ENCODE results near the gene WDR91. TPM values are rescaled to one million over a fixed set of nuclear protein-coding genes. Genes with fewer than 3 reads are reported as not detected.

The WDR91 gene
- total RNA-seq, 1 experiment from 2014 or later: 10.1 TPM

GRCh38 chr7:135189221-135189662, 22.1 kb downstream of the WDR91 start:
- no peaks in the 10 kb centered on the region for H4K20me1 ChIP-seq (ENCODE audit: insufficient read depth)
- ATAC-seq (no peak), DNase-seq (ENCODE audit: low read depth, low spot score) (no peak)
- RAD21 ChIA-PET (ENCODE audit: low non-redundant PET in 1 of 2, low total read pairs in 2 of 2, uncharacterized antibody in 2 of 2, unreplicated experiment in 2 of 2): no interaction called here
- H3K9me2 ChIP-seq (ENCODE audit: insufficient read depth): no peaks in the 10 kb centered on the region
- no TSS peak for BruUV-seq (replicated peaks)
- POLR2A ChIA-PET: no interaction called here
- no peaks in the 10 kb centered on the region for H3K27me3 ChIP-seq (ENCODE audit: insufficient read depth, low read length)
- H2AFZ ChIP-seq (ENCODE audit: low read depth, low read length, poor library complexity, severe bottlenecking): no peak overlapping the region
- H3K9ac ChIP-seq (ENCODE audit: low read length): no peak overlapping the region
- CTCF ChIA-PET: no interaction called here
- H3K4me2 ChIP-seq (ENCODE audit: low read length): no peak overlapping the region
- intact Hi-C loops (cut with micrococcal nuclease): no loop called here
- no peak for TF ChIP-seq SRF (IDR thresholded peaks at IDR 0.05; ENCODE audit: low read depth)
- no peak for TF ChIP-seq CBX3 (IDR thresholded peaks at IDR 0.05; ENCODE audit: low read depth)
- TF ChIP-seq ZBTB33 (IDR thresholded peaks at IDR 0.05; ENCODE audit: extremely low read depth, insufficient replicate concordance, low read length): no peak
- no peak for TF ChIP-seq EZH2 (IDR thresholded peaks at IDR 0.05)
- no peak for TF ChIP-seq SIN3A (IDR thresholded peaks at IDR 0.05; ENCODE audit: low read depth)
- TF ChIP-seq RAD21 (IDR thresholded peaks at IDR 0.05; ENCODE audit: low read depth): no peak
- H3K27ac ChIP-seq (ENCODE audit: low read depth, low read length): no peak overlapping the region
- H3K4me1 ChIP-seq (ENCODE audit: control insufficient read depth in 1 of 2, insufficient read depth in 2 of 2, low read length in 2 of 2): no peaks in the 10 kb centered on the region
- no peaks in the 10 kb centered on the region for H3K79me2 ChIP-seq (ENCODE audit: insufficient read depth, low read length)
- H3K9me3 ChIP-seq (ENCODE audit: control insufficient read depth in 1 of 2, insufficient read depth in 1 of 2, low read depth in 1 of 2, low read length in 2 of 2): no peaks in the 10 kb centered on the region
- no peak overlapping the region for H3K4me3 ChIP-seq (replicated peaks in 1 of 2; ENCODE audit: low read depth in 1 of 2, low read length in 2 of 2)
- H3K36me3 ChIP-seq (ENCODE audit: control insufficient read depth in 1 of 2, insufficient read depth in 2 of 2, low read length in 2 of 2): no peaks in the 10 kb centered on the region

GRCh38 chr7:135188298-135188984, 22.9 kb downstream of the WDR91 start:
- ChIA-PET RAD21 (ENCODE audit: low non-redundant PET in 1 of 2, low total read pairs in 2 of 2, uncharacterized antibody in 2 of 2, unreplicated experiment in 2 of 2) (no interaction called here), CTCF (no interaction called here), POLR2A (no interaction called here)
- no peak overlapping the region for H3K9ac ChIP-seq (ENCODE audit: low read length)
- H3K9me3 ChIP-seq (ENCODE audit: control insufficient read depth in 1 of 2, insufficient read depth in 1 of 2, low read depth in 1 of 2, low read length in 2 of 2): no peaks in the 10 kb centered on the region
- BruUV-seq (replicated peaks): no TSS peak
- H3K79me2 ChIP-seq (ENCODE audit: insufficient read depth, low read length): no peaks in the 10 kb centered on the region
- ATAC-seq (no peak), DNase-seq (ENCODE audit: low read depth, low spot score) (no peak)
- H3K4me3 ChIP-seq (replicated peaks in 1 of 2; ENCODE audit: low read depth in 1 of 2, low read length in 2 of 2): no peak overlapping the region
- no peaks in the 10 kb centered on the region for H3K4me1 ChIP-seq (ENCODE audit: control insufficient read depth in 1 of 2, insufficient read depth in 2 of 2, low read length in 2 of 2)
- H3K27ac ChIP-seq (ENCODE audit: low read depth, low read length): no peak overlapping the region
- no peak overlapping the region for H3K4me2 ChIP-seq (ENCODE audit: low read length)
- H3K36me3 ChIP-seq (ENCODE audit: control insufficient read depth in 1 of 2, insufficient read depth in 2 of 2, low read length in 2 of 2): no peaks in the 10 kb centered on the region
- H3K27me3 ChIP-seq (ENCODE audit: insufficient read depth, low read length): no peaks in the 10 kb centered on the region
- H4K20me1 ChIP-seq (ENCODE audit: insufficient read depth): no peaks in the 10 kb centered on the region
- TF ChIP-seq ZBTB33 (IDR thresholded peaks at IDR 0.05; ENCODE audit: extremely low read depth, insufficient replicate concordance, low read length) (no peak), ZNF274 (IDR thresholded peaks at IDR 0.05; ENCODE audit: low read depth, low read length) (no peak), FOSL1 (IDR thresholded peaks at IDR 0.05; ENCODE audit: low read depth) (no peak)
- H2AFZ ChIP-seq (ENCODE audit: low read depth, low read length, poor library complexity, severe bottlenecking): no peak overlapping the region
- H3K9me2 ChIP-seq (ENCODE audit: insufficient read depth): no peaks in the 10 kb centered on the region
- intact Hi-C loops (cut with micrococcal nuclease): no loop called here
